Upper lobe of left lung (tissue), 6 donors: ENCODE results near the gene FLT3LG. TPM values are rescaled to one million over a fixed set of nuclear protein-coding genes. Genes with fewer than 3 reads are reported as not detected.

Source experiments
- ATAC-seq, 2 donors: fragments of 200-7000 bp; cut with Tn5 transposase; one replicate each; pipeline ENCODE4 v1.9.1; 2022; ENCODE audit warnings: mild to moderate bottlenecking in 2 of 2, moderate library complexity in 2 of 2; ENCODE audit not compliant: low FRiP score in 2 of 2
- DNase-seq, 2 donors: peaks; one replicate each; pipeline ENCODE4 v3.0.0-alpha.2; 2019 to 2020
- H3K27ac ChIP-seq, 4 donors: fragments of 200-600 bp; sonication (generic); one replicate each; pipeline ENCODE4 v1.5.1; 2016 to 2019
- H3K27me3 ChIP-seq, 4 donors: fragments of 200-600 bp; sonication (generic); one replicate each; pipeline ENCODE4 v1.5.1; 2017 to 2019
- H3K36me3 ChIP-seq, 4 donors: fragments of 200-600 bp; sonication (generic); one replicate each; pipeline ENCODE4 v1.5.1; 2016 to 2019
- H3K4me1 ChIP-seq, 4 donors: fragments of 200-600 bp; sonication (generic); one replicate each; pipeline ENCODE4 v1.5.1; 2018 to 2019
- H3K4me3 ChIP-seq, 4 donors: fragments of 200-600 bp; sonication (generic); one replicate each; pipeline ENCODE4 v1.5.1; 2017 to 2019; ENCODE audit warnings: mild to moderate bottlenecking in 2 of 4, moderate library complexity in 1 of 4
- H3K9me3 ChIP-seq, 4 donors: fragments of 200-600 bp; sonication (generic); one replicate each; pipeline ENCODE4 v1.5.1; 2018 to 2019
- EP300 ChIP-seq, 4 donors: sonication (generic); formaldehyde crosslinking; IDR thresholded peaks; one replicate each; pipeline ENCODE4 v1.5.1; 2017; ENCODE audit warnings: antibody characterized with exemption in 4 of 4, control low read depth in 2 of 4
- POLR2A ChIP-seq, 4 donors: fragments of 450-650 bp; IDR thresholded peaks; one replicate each; pipeline ENCODE4 v1.5.1; 2016 to 2017; ENCODE audit warnings: antibody characterized with exemption in 4 of 4, mild to moderate bottlenecking in 2 of 4
- POLR2AphosphoS5 ChIP-seq, 2 donors: sonication (generic); formaldehyde crosslinking; IDR thresholded peaks; one replicate each; pipeline ENCODE4 v1.5.1; 2017; ENCODE audit warnings: antibody characterized with exemption in 2 of 2
- WGBS, 2 donors: methylation state at CpG; one replicate each; pipeline ENCODE4 v1.1.5; 2017 to 2018; 5-methylcytosine and 5-hydroxymethylcytosine counted together
- total RNA-seq, 6 donors: library from RNA; depleted of rRNA in 4 of 6; stranded (reverse); fragments of >200 nt in 4 of 6; gene quantifications; one replicate each; pipeline versions ENCODE4 v1.1.0 to v1.2.1, GENCODE V29; 2016 to 2021
- TF ChIP-seq, protein P1 (sequence below), 6 experiments: fragments of 450-650 bp in 4 of 6; fragments of 200-600 bp in 2 of 6; sonication (generic) in 2 of 6; IDR thresholded peaks; one replicate each; pipeline ENCODE4 v1.5.1; 2016 to 2019; ENCODE audit warnings: antibody characterized with exemption in 6 of 6
- donor health status: DM: no; HTN: no; CAD: no; lungs with moderate emphysema.
- donor health status: DM: no; HTN: yes; CAD: no; lungs with severe emphysema.

The FLT3LG gene
- total RNA-seq, 6 donors from 2014 or later, result 4.3 to 19.9 (median 9.9) TPM

DNA sequence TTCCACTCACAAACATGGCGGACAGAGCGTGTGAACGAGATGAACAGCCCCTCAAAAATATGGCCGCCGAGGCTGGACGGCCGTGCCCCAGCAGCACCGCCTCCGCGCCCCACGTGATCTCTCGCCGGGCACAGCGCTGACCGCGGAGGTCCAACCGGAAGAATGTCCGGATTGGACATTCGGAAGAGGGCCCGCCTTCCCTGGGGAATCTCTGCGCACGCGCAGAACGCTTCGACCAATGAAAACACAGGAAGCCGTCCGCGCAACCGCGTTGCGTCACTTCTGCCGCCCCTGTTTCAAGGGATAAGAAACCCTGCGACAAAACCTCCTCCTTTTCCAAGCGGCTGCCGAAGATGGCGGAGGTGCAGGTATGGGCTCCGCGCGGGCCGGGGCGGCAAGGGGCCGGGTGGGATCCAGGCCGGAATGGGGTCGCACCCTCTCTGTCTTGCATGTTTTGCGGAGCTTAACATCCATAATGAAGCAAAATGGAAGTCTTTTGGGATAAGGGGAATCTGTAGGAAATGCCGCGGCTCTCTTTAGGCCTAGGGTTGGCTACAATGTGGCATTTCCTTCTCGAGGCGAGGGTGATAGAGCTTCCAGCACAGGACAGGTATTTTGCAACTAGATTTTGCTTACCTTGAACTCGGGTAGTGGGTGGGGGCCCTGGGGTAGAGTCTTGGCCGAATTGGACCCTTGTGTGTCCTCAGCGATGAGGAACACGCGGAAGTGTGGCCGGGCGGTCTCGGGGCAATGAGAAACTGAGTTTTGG is 13.4 kb downstream of the FLT3LG start, which contains the start of gene RPL13A:
Gene RPL13A, plus strand, starts transcription at position 332 of the 769 bp plus-strand sequence. Its CDS starts 22 bp downstream, at position 354.
- H3K4me3 ChIP-seq, result peak within 1 kb of the TSS; percentile 81 to 92 (median 88)
- 0 to 1% methylated on average over 16 to 35 of the region's 57 CpGs for WGBS, 2 donors
- peak; percentile 98 to 100 for DNase-seq
- TF ChIP-seq EP300 (IDR thresholded peaks at IDR 0.05) (peak in 1 of 4 donors; percentile 65), POLR2AphosphoS5 (IDR thresholded peaks at IDR 0.05) (peak; percentile 99 to 100), POLR2A (IDR thresholded peaks at IDR 0.05) (peak; percentile 77 to 99 (median 96))
- TF ChIP-seq, protein P1, sequence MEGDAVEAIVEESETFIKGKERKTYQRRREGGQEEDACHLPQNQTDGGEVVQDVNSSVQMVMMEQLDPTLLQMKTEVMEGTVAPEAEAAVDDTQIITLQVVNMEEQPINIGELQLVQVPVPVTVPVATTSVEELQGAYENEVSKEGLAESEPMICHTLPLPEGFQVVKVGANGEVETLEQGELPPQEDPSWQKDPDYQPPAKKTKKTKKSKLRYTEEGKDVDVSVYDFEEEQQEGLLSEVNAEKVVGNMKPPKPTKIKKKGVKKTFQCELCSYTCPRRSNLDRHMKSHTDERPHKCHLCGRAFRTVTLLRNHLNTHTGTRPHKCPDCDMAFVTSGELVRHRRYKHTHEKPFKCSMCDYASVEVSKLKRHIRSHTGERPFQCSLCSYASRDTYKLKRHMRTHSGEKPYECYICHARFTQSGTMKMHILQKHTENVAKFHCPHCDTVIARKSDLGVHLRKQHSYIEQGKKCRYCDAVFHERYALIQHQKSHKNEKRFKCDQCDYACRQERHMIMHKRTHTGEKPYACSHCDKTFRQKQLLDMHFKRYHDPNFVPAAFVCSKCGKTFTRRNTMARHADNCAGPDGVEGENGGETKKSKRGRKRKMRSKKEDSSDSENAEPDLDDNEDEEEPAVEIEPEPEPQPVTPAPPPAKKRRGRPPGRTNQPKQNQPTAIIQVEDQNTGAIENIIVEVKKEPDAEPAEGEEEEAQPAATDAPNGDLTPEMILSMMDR (IDR thresholded peaks at IDR 0.05), result peak in 2 of 6 experiments; percentile 1 to 22
- H3K27ac ChIP-seq, result peak within 1 kb of the TSS; percentile 82 to 95 (median 90)
- H3K27me3 ChIP-seq, result no peaks in the 10 kb centered on the region
- no peaks in the 10 kb centered on the region for H3K9me3 ChIP-seq
- ATAC-seq, result peak; percentile 98
- peaks cover 23 to 34% (median 27%) of the 10 kb centered on the region in 4 donors for H3K4me1 ChIP-seq
- H3K36me3 ChIP-seq, result peaks cover 27 to 42% (median 32%) of the 10 kb centered on the region in 4 donors

DNA sequence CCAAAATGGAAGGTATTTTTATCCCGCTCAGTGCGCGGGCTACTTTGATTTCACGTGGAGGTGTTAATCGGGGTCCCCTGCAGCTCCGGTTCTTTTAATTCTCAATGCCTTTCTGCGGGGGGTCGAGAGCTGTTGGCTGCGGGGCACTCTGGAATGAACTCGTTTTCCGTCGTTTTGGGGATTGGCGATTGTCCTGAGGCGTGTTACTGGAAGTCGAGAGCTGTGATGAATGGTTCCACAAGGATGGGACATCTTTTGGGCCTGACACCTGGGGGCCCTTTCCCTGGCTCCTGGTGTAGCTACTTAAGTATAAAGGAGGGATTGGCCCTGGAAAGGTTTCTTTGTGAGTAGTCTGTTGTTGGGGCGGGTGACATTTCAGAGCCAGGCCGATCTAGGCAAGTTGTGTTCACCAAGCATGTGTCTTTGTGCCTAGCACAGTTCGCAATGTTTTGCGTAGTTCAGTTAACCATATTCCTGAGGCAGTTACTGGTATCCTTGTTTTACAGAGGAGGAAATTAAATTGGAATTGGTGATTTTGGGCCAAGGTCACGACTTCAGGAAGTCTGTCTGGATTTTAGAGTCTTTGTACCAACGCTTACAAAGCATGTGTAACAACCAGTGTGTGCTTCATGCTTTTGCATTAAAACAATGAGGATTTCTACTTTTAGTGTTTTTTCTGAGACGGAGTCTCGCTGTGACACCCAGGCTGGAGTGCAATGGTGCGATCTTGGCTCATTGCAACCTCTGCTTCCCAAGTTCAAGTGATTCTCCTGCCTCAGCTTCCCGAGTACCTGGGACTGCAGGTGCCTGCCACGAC is 14.2 kb downstream of the FLT3LG start:
- TF ChIP-seq POLR2AphosphoS5 (IDR thresholded peaks at IDR 0.05) (peak in 1 of 2 donors; percentile 14), EP300 (IDR thresholded peaks at IDR 0.05) (no peak)
- H3K9me3 ChIP-seq, result no peaks in the 10 kb centered on the region
- H3K27me3 ChIP-seq, result no peaks in the 10 kb centered on the region
- peak overlapping the region; percentile 81 to 92 (median 88) for H3K4me3 ChIP-seq
- H3K27ac ChIP-seq, result peak overlapping the region; percentile 82 to 95 (median 90)
- H3K36me3 ChIP-seq, result peaks cover 30 to 48% (median 40%) of the 10 kb centered on the region in 4 donors
- peaks cover 23 to 34% (median 27%) of the 10 kb centered on the region in 4 donors for H3K4me1 ChIP-seq
- no peak for ATAC-seq
- no peak for DNase-seq
- 1 to 4% methylated on average over 20 to 26 of the region's 26 CpGs for WGBS, 2 donors

DNA sequence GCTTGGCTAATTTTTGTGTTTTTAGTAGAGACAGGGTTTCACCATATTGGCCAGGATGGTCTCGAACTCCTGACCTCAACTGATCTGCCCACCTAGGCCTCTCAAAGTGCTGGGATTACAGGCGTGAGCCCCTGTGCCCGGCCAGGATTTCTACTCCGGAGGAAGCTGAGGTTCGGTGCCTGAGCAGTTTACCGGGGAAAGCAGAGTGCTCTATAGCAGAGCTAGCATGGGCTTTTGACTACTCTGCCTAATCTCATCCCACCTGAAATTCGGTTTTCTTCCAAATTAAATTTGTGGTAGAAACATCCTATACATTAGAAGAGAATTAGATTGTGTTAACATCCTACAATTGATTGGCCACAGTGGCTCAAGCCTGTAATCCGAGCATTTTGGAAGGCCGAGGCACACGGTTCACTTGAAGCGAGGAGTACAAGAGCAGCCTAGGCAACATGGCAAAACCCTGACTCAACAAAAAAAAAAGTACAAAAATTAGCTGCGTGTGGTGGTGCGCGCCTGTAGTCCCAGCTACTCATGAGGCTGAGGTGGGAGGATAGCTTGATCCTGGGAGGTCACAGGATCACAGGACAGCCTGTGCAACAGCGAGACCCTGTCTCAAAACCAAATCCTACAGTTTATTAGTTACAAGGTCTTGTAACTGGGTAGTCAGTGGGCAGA is 15.0 kb downstream of the FLT3LG start:
- Histone ChIP-seq H3K27ac (peak overlapping the region; percentile 31 to 95 (median 90)), H3K27me3 (no peaks in the 10 kb centered on the region), H3K4me3 (peak overlapping the region; percentile 81 to 92 (median 88)), H3K4me1 (peaks cover 23 to 34% (median 27%) of the 10 kb centered on the region in 4 donors), H3K36me3 (peaks cover 30 to 47% (median 41%) of the 10 kb centered on the region in 4 donors), H3K9me3 (no peaks in the 10 kb centered on the region)
- DNase-seq, result no peak
- ATAC-seq, result no peak
- 29% methylated on average over 15 of the region's 15 CpGs for WGBS, 2 donors
- TF ChIP-seq POLR2A (IDR thresholded peaks at IDR 0.05) (no peak), EP300 (IDR thresholded peaks at IDR 0.05) (no peak)

DNA sequence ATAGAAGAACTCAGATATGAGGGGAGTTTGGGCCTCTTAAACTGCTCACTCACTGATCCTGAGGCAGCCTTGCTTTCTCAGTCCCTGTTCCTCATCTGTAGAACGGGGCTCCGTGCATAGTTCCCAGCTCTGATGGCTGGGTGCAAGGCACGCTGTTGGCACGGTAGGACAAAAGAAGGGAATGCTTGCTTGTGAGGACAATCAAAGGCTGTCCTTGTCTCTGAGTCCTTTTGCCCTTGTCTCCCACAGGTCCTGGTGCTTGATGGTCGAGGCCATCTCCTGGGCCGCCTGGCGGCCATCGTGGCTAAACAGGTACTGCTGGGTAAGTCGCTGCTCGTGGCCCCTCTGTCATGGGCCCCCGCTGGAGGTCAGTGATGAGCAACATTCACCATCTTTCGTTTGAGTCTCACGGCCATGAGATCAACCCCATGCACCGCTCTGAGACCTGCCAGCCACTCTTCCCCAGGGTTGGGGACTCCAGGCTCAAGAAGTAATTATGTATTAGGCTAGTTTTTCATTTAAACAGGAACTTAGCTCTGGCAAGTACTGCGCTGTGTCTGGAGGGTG is 15.7 kb downstream of the FLT3LG start:
- Histone ChIP-seq H3K9me3 (no peaks in the 10 kb centered on the region), H3K4me1 (peaks cover 23 to 34% (median 27%) of the 10 kb centered on the region in 4 donors), H3K27me3 (no peaks in the 10 kb centered on the region), H3K4me3 (peak overlapping the region in 3 of 4 donors; percentile 84 to 92 (median 92)), H3K27ac (peak overlapping the region; percentile 31 to 95 (median 90)), H3K36me3 (peaks cover 30 to 47% (median 41%) of the 10 kb centered on the region in 4 donors)
- DNase-seq, result no peak
- ATAC-seq, result no peak
- no peak for TF ChIP-seq POLR2AphosphoS5 (IDR thresholded peaks at IDR 0.05)
- TF ChIP-seq EP300 (IDR thresholded peaks at IDR 0.05), result no peak
- TF ChIP-seq, protein P1 (IDR thresholded peaks at IDR 0.05), result peak in 1 of 6 experiments; percentile 12
- 60 to 65% methylated on average over 12 to 15 of the region's 15 CpGs for WGBS, 2 donors

DNA sequence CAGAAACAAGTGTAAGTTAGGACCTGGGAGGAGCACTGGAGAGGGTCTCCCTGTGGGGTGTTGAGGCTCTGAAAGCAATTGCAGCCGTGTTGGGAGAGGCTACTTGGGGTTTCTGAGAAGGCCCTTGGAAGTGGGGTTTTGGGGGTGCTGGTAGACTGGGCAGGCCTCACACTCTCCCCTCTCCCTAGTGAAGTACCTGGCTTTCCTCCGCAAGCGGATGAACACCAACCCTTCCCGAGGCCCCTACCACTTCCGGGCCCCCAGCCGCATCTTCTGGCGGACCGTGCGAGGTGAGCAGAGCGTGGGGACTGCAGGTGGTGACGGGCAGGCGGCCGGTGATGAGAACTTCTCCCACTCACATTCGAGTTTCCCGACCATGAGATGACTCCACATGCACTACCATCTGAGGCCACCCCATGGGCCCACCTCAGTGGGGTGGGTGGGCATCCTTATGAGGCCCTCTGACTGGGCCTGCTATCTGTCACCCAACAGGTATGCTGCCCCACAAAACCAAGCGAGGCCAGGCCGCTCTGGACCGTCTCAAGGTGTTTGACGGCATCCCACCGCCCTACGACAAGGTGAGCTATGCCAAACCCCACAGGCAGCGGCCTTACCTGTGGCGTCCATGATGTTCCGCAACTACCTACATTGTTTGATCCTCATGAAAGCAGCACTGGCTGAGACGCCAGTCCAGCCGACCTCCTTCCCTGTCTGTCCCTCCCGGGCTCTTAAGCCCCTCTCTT is 16.4 kb downstream of the FLT3LG start:
- DNase-seq, result no peak
- Histone ChIP-seq H3K36me3 (peaks cover 30 to 47% (median 41%) of the 10 kb centered on the region in 4 donors), H3K27ac (peak overlapping the region in 2 of 4 donors; percentile 46 to 95), H3K27me3 (no peaks in the 10 kb centered on the region), H3K4me3 (peak overlapping the region in 1 of 4 donors; percentile 84), H3K4me1 (peaks cover 25 to 37% (median 30%) of the 10 kb centered on the region in 4 donors), H3K9me3 (no peaks in the 10 kb centered on the region)
- TF ChIP-seq, protein P1 (IDR thresholded peaks at IDR 0.05), result no peak
- no peak for TF ChIP-seq POLR2A (IDR thresholded peaks at IDR 0.05)
- no peak for TF ChIP-seq EP300 (IDR thresholded peaks at IDR 0.05)
- TF ChIP-seq POLR2AphosphoS5 (IDR thresholded peaks at IDR 0.05), result no peak
- whole genome bisulfite sequencing, 2 donors, result 91 to 93% methylated on average over 20 to 27 of the region's 27 CpGs
- no peak for ATAC-seq
